ENCODE measurements around the gene GPR35. TPM values are rescaled to one million over a fixed set of nuclear protein-coding genes. Genes with fewer than 3 reads are reported as not detected.

GPR35 gene
- total RNA-seq, 3 donors from 2014 or later = 47.1 to 132 (median 76.8) TPM

- Histone ChIP-seq H3K4me3 (no peak overlapping the region), H3K9me3 (no peaks in the 10 kb centered on the region), H3K36me3 (ENCODE audit: low read depth) (no peaks in the 10 kb centered on the region), H3K4me1 (ENCODE audit: low read depth) (no peaks in the 10 kb centered on the region)
- peak in 1 of 3 donors; percentile 9 for DNase-seq
- intact Hi-C loops (cut with DNase I, micrococcal nuclease) = no loop called here
- ATAC-seq = no peak
- no peak for TF ChIP-seq CTCF (IDR thresholded peaks at IDR 0.05)
These were observed 17.5 kb downstream of the GPR35 start for GRCh38 chr2:240642806-240643092.

- intact Hi-C loops (cut with DNase I, micrococcal nuclease) = no loop called here
- no peak for ATAC-seq
These were observed 18.0 kb downstream of the GPR35 start for GRCh38 chr2:240643093-240643810.

GRCh38 chr2:240643811-240644150 lies 18.5 kb downstream of the GPR35 start:
- no peaks in the 10 kb centered on the region for H3K36me3 ChIP-seq (ENCODE audit: low read depth)
- DNase-seq (no peak), ATAC-seq (no peak)
- no peaks in the 10 kb centered on the region for H3K9me3 ChIP-seq
- no peak overlapping the region for H3K4me3 ChIP-seq
- intact Hi-C loops (cut with DNase I, micrococcal nuclease) = no loop called here
- no peaks in the 10 kb centered on the region for H3K4me1 ChIP-seq (ENCODE audit: low read depth)
- no peak for TF ChIP-seq CTCF (IDR thresholded peaks at IDR 0.05)

More at GRCh38 chr2:240643093-240643810, 18.0 kb downstream of the GPR35 start:
- H3K4me1 ChIP-seq (ENCODE audit: low read depth) = no peaks in the 10 kb centered on the region
- DNase-seq = no peak
- no peaks in the 10 kb centered on the region for H3K36me3 ChIP-seq (ENCODE audit: low read depth)
- no peaks in the 10 kb centered on the region for H3K9me3 ChIP-seq
- H3K4me3 ChIP-seq = no peak overlapping the region
- TF ChIP-seq CTCF (IDR thresholded peaks at IDR 0.05) = no peak

GRCh38 chr2:240644171-240644651 lies 18.9 kb downstream of the GPR35 start:
- no peak for TF ChIP-seq CTCF (IDR thresholded peaks at IDR 0.05)
- Histone ChIP-seq H3K4me3 (no peak overlapping the region), H3K4me1 (ENCODE audit: low read depth) (no peaks in the 10 kb centered on the region), H3K36me3 (ENCODE audit: low read depth) (no peaks in the 10 kb centered on the region), H3K9me3 (no peaks in the 10 kb centered on the region)
- ATAC-seq (no peak), DNase-seq (no peak)
- intact Hi-C loops (cut with DNase I, micrococcal nuclease) = no loop called here

- DNase-seq (no peak), ATAC-seq (no peak)
- Histone ChIP-seq H3K4me3 (no peak overlapping the region), H3K36me3 (ENCODE audit: low read depth) (no peaks in the 10 kb centered on the region), H3K9me3 (no peaks in the 10 kb centered on the region), H3K4me1 (ENCODE audit: low read depth) (no peaks in the 10 kb centered on the region)
- intact Hi-C loops (cut with DNase I, micrococcal nuclease) = no loop called here
- no peak for TF ChIP-seq CTCF (IDR thresholded peaks at IDR 0.05)
These were observed 19.6 kb downstream of the GPR35 start for GRCh38 chr2:240644859-240645301.

Measured in mucosa of descending colon (tissue), 3 donors.